DND-41 (cell line): ENCODE measurements around the gene P2RX1.

Experiments used
- ATAC-seq: fragments of 200-7000 bp; cut with Tn5 transposase; 3 replicates; pipeline ENCODE4 v1.9.1; 2021; ENCODE audit warnings: low read depth; ENCODE audit not compliant: insufficient read depth
- DNase-seq: peaks from one replicate; pipeline ENCODE4 v3.0.0-alpha.2; 2020
- H2AFZ ChIP-seq: 2 replicates; pipeline ENCODE4 v1.6.0; 2012; ENCODE audit warnings: low read depth, low read length
- H3K27ac ChIP-seq: 2 replicates; pipeline ENCODE4 v1.5.1; 2012; ENCODE audit warnings: low read length, inconsistent platforms
- H3K27me3 ChIP-seq: fragments of 200-600 bp; sonication (generic); 2 replicates; pipeline ENCODE4 v1.6.0; 2012; ENCODE audit warnings: low read length, mild to moderate bottlenecking, inconsistent platforms; ENCODE audit not compliant: insufficient read depth, poor library complexity
- H3K36me3 ChIP-seq: 2 replicates; pipeline ENCODE4 v1.5.1; 2012; ENCODE audit warnings: low read length, inconsistent platforms; ENCODE audit not compliant: insufficient read depth
- H3K4me1 ChIP-seq: 2 replicates; pipeline ENCODE4 v1.5.1; 2012; ENCODE audit warnings: mild to moderate bottlenecking, low read length; ENCODE audit not compliant: insufficient read depth
- H3K4me2 ChIP-seq: 2 replicates; pipeline ENCODE4 v1.6.0; 2012; ENCODE audit warnings: mild to moderate bottlenecking, moderate library complexity, low read length, inconsistent platforms; ENCODE audit not compliant: insufficient read depth
- H3K4me3 ChIP-seq, 2 experiments: fragments of 200-600 bp in 1 of 2; shearing (Covaris generic) in 1 of 2; 2 replicates each; pipeline ENCODE4 v1.5.1; 2012 to 2016; ENCODE audit warnings: inconsistent platforms in 2 of 2, low read length in 2 of 2, mild to moderate bottlenecking in 2 of 2, low read depth in 1 of 2, moderate library complexity in 1 of 2
- H3K79me2 ChIP-seq: 2 replicates; pipeline ENCODE4 v1.6.0; 2012; ENCODE audit warnings: low read length, inconsistent platforms; ENCODE audit not compliant: insufficient read depth
- H3K9ac ChIP-seq: 2 replicates; pipeline ENCODE4 v1.6.0; 2012; ENCODE audit warnings: low read depth, mild to moderate bottlenecking, inconsistent platforms, low read length, moderate library complexity
- H3K9me3 ChIP-seq: 2 replicates; pipeline ENCODE4 v1.5.1; 2012; ENCODE audit warnings: low read length, moderate library complexity, mild to moderate bottlenecking, inconsistent platforms; ENCODE audit not compliant: insufficient read depth, severe bottlenecking
- H4K20me1 ChIP-seq: 2 replicates; pipeline ENCODE4 v1.6.0; 2012; ENCODE audit warnings: low read length; ENCODE audit not compliant: insufficient read depth
- CTCF ChIP-seq: IDR thresholded peaks from 2 replicates; pipeline ENCODE4 v1.5.1; 2012; ENCODE audit warnings: borderline replicate concordance, low read length, moderate library complexity, mild to moderate bottlenecking; ENCODE audit not compliant: poor library complexity, severe bottlenecking; ENCODE audit errors: extremely low read depth
- EZH2 ChIP-seq: IDR thresholded peaks from 3 replicates; pipeline ENCODE4 v1.6.1; 2012; ENCODE audit warnings: borderline replicate concordance, low read depth, mild to moderate bottlenecking, moderate library complexity, low read length, inconsistent platforms; ENCODE audit not compliant: severe bottlenecking

The P2RX1 gene

GRCh38 chr17:3913531-3914311 is 2.5 kb downstream of the P2RX1 start:
- H3K36me3 ChIP-seq, result no peaks in the 10 kb centered on the region
- peak overlapping the region; percentile 8; the same call in 1 of the 2 replicates for H3K9ac ChIP-seq
- H2AFZ ChIP-seq, result no peak overlapping the region
- no peaks in the 10 kb centered on the region for H4K20me1 ChIP-seq
- no peak overlapping the region for H3K4me3 ChIP-seq
- peak; percentile 82 for DNase-seq
- H3K4me1 ChIP-seq, result peaks cover 44% of the 10 kb centered on the region
- peak; percentile 50 for ATAC-seq
- H3K79me2 ChIP-seq, result no peaks in the 10 kb centered on the region
- TF ChIP-seq EZH2, result no peak
- TF ChIP-seq CTCF, result peak; percentile 98
- H3K4me2 ChIP-seq, result peak overlapping the region; percentile 26; the same call in 1 of the 2 replicates
- no peaks in the 10 kb centered on the region for H3K9me3 ChIP-seq
- no peaks in the 10 kb centered on the region for H3K27me3 ChIP-seq
- H3K27ac ChIP-seq, result peak overlapping the region; percentile 42; the same call in 1 of the 2 replicates

GRCh38 chr17:3912827-3913226 is 3.4 kb downstream of the P2RX1 start:
- Histone ChIP-seq H3K4me1 (peaks cover 44% of the 10 kb centered on the region), H3K36me3 (no peaks in the 10 kb centered on the region), H3K4me3 (no peak overlapping the region), H3K79me2 (no peaks in the 10 kb centered on the region), H3K27me3 (no peaks in the 10 kb centered on the region), H3K27ac (no peak overlapping the region), H4K20me1 (no peaks in the 10 kb centered on the region), H3K4me2 (no peak overlapping the region), H3K9ac (no peak overlapping the region), H2AFZ (no peak overlapping the region), H3K9me3 (no peaks in the 10 kb centered on the region)
- ATAC-seq (no peak), DNase-seq (no peak)
- no peak for TF ChIP-seq CTCF
- no peak for TF ChIP-seq EZH2

GRCh38 chr17:3911271-3912053 is 4.8 kb downstream of the P2RX1 start:
- Histone ChIP-seq H3K27me3 (no peaks in the 10 kb centered on the region), H3K4me3 (peak overlapping the region in 1 of 2 experiments; percentile 45; a peak in 2 of 4 replicates), H4K20me1 (no peaks in the 10 kb centered on the region), H3K9me3 (no peaks in the 10 kb centered on the region), H3K27ac (peak overlapping the region; percentile 66), H3K36me3 (no peaks in the 10 kb centered on the region), H3K4me2 (peak overlapping the region; percentile 62), H3K79me2 (no peaks in the 10 kb centered on the region), H2AFZ (0 out of 2 replicates have a peak overlapping the region, but pooled peaks have one; percentile 19), H3K9ac (peak overlapping the region; percentile 39), H3K4me1 (peaks cover 33% of the 10 kb centered on the region)
- ATAC-seq (peak; percentile 93), DNase-seq (peak; percentile 92)
- TF ChIP-seq CTCF (peak; percentile 24), EZH2 (no peak)
